Measurements from ENCODE around the gene LHFPL6.

The LHFPL6 gene

DNA sequence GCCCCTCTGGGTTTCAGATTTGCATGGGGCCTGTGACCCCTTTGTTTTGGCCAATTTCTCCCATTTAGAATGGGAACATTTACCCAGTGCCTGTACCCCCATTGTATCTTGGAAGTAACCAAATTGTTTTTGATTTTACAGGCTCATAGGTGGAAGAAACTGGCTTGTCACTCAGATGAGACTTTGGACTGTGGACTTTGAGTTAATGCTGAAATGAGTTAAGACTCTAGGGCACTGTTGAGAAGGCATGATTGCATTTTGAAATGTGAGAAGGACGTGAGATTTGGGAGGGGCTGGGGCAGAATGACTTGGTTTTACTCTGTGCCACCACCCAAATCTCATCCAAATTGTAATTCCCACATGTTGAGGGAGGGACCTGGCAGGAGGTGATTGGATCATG, 306.0 kb downstream of the LHFPL6 start:
- no peak for DNase-seq

DNA sequence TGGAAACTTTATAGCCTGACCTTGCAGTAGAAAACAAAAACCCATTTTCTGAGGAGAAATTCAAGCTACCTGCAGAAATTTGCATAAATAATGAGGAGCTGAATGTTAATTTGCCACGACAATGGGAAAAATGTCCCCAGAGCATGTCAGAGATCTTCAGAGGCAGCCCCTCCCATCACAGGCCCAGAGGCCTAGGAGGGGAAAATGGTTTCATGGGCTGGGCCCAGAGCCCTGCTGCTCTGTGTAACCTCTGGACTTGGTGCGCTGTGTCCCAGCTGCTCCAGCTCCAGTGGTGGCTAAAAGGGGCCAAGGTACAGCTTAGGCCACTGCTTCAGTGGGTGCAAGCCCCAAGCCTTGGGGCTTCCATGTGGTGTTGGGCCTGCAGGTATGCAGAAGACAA, 306.8 kb downstream of the LHFPL6 start:
- DNase-seq, result no peak

Measured in 8988T (cell line).